GM20000 (cell line): ENCODE data around the gene HSF5.

Experiments
- DNase-seq: peaks from one replicate; pipeline ENCODE4 v3.0.0; 2012; ENCODE audit warnings: low spot score
- TF ChIP-seq, protein P1 (sequence below): IDR thresholded peaks from 2 replicates; pipeline ENCODE4 v1.5.1; 2012; ENCODE audit warnings: mild to moderate bottlenecking, control low read depth; ENCODE audit errors: extremely low read depth, missing control alignments

Gene HSF5

GRCh38 chr17:58480090-58480489, 8.1 kb downstream of the HSF5 start:
- TF ChIP-seq, protein P1, sequence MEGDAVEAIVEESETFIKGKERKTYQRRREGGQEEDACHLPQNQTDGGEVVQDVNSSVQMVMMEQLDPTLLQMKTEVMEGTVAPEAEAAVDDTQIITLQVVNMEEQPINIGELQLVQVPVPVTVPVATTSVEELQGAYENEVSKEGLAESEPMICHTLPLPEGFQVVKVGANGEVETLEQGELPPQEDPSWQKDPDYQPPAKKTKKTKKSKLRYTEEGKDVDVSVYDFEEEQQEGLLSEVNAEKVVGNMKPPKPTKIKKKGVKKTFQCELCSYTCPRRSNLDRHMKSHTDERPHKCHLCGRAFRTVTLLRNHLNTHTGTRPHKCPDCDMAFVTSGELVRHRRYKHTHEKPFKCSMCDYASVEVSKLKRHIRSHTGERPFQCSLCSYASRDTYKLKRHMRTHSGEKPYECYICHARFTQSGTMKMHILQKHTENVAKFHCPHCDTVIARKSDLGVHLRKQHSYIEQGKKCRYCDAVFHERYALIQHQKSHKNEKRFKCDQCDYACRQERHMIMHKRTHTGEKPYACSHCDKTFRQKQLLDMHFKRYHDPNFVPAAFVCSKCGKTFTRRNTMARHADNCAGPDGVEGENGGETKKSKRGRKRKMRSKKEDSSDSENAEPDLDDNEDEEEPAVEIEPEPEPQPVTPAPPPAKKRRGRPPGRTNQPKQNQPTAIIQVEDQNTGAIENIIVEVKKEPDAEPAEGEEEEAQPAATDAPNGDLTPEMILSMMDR: no peak
- DNase-seq: no peak

DNA sequence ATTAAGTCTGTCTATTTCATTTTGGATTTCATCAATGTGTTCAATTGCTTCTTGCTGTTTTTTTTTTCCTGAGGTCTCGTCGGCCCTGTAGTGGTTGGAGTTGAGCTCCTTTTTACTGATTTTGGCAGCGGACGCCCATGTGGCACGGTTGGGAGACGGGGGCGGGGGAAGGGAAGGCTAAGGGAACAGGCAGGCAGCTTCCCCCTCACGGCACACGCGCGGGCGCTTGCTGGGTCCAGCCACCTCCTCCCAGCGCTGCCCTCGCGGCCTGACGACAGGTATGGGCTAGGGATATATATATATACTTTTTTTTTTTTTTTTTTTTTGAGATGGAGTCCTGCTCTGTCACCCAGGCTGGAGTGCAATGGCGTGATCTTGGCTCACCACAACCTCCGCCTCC, 11.4 kb downstream of the HSF5 start:
- TF ChIP-seq, protein P1: no peak
- no peak for DNase-seq

DNA sequence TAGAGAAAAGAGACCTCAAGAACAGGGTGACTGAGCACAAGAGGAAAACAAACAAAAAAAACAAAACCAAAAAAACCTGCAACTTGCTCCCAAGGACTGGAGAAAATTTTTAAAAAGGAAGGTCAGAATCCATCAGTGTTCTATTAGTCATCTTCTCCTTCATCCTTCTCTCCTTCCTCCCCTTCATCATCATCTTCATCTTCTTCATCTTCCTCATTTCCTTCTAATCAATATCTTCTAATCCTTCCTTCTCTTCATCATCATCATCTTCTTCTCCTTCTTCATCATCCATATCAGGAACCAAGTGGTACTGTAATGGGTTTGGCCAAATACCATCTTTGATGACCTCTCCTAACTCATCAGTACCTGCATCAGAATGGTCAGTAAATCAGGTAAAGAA, 12.2 kb downstream of the HSF5 start:
- TF ChIP-seq, protein P1: no peak
- DNase-seq: no peak

- DNase-seq: no peak
- TF ChIP-seq, protein P1: no peak
Measured at GRCh38 chr17:58470356-58470755, 17.9 kb downstream of the HSF5 start.

- TF ChIP-seq, protein P1: no peak
- DNase-seq: no peak
Measured at GRCh38 chr17:58468944-58469343, 19.3 kb downstream of the HSF5 start.

- no peak for DNase-seq
- TF ChIP-seq, protein P1: no peak
Measured at GRCh38 chr17:58455491-58455890, 32.7 kb downstream of the HSF5 start.

DNA sequence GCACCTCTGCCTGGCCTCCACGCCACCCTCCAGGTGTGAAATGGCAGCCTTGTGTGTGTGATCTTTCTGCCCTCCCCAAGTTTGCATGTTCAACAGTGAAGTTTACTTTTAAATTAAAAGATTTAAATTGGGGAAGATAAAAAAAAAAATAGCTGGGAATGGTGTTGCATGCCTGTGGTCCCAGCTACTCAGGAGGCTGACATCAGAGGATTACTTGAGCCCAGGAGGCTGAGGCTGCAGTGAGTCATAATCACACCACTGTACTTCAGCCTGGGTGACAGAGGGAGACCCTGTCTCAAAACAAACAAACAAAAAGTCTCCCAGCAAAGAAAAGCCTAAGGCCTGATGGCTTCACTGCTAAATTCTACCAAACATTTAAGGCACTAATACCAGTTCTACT, 35.5 kb downstream of the HSF5 start:
- TF ChIP-seq, protein P1: no peak
- no peak for DNase-seq
